GM21390 (cell line): ENCODE results near the gene SATB2.
A peak's percentile ranks its signal among the peaks of the same experiment; 100 is the strongest.

Experiments used
- ATAC-seq: cut with Tn5 transposase; IDR thresholded peaks from one replicate; pipeline ENCODE4 v1.9.1; 2021; ENCODE audit not compliant: unreplicated experiment

Gene SATB2

DNA sequence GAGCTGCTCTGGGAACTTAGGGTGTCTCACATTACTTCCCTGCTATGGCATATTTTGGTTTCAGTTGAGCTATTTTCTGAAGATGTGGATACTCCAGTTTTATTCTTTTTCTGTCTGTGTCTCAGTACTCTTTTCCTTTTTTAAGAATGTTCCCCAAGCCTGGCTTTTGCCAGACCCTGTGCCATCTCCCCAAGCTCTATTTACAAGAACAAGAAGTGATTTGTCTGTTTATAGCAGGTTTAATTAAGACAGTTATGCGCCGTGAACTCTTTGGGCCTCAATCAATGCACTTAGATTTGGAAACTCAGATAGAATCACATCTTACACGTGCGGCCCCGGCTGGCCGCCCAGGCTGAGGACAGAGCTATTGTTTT lies 8.9 kb upstream of the SATB2 start:
- ATAC-seq: no peak

DNA sequence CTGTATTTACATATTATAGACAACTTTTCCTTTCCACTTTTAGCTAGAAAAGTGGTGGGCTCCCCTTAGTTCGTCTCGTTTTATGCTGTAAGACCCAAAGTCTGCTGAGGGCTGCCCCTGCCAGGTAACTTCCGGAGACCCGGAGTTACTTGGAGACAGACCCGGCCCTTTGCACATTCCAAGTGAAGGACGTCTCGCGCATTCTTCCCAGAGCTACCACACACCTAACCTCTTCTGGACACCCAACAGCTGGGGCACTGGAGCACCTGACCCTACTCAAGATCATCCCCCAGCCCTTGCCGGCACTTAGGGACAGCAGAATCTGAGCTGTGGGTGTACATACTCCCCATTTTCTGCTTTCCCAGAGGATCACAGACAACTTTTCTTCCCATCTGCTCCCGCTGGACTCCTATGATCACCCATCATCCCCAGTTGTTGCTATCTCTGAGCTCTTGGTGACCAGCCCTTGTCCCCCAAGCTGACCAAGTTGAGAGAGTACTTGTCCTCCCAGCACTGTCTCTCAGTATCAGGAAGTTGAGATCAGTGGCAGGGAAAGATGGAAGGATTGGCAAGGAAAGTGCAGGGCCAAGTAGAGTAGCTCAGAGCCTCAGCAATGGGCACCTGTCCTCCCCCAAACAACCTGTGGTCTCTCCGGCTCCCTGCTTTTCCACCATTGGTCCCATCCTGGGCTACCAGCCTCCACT lies 8.4 kb upstream of the SATB2 start:
- ATAC-seq: no peak

DNA sequence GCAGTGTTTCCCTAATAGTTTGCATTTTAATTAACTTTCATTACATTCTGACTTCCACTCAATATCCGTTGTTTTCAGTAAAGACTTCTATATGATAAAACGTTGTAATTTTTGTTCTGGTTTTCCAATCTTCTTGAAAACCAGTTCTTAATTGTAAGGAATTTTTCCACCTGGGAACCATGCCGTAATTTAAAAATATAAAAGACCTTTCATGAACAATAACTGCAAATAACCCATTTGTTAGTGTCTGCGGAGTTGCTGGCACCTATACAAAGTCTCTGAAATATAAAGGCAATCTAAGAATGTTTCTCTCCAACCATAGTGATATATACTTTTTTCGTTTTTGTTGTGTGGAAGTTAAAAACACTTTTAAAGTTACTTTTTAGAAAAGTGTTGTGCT lies 7.7 kb upstream of the SATB2 start:
- no peak for ATAC-seq

DNA sequence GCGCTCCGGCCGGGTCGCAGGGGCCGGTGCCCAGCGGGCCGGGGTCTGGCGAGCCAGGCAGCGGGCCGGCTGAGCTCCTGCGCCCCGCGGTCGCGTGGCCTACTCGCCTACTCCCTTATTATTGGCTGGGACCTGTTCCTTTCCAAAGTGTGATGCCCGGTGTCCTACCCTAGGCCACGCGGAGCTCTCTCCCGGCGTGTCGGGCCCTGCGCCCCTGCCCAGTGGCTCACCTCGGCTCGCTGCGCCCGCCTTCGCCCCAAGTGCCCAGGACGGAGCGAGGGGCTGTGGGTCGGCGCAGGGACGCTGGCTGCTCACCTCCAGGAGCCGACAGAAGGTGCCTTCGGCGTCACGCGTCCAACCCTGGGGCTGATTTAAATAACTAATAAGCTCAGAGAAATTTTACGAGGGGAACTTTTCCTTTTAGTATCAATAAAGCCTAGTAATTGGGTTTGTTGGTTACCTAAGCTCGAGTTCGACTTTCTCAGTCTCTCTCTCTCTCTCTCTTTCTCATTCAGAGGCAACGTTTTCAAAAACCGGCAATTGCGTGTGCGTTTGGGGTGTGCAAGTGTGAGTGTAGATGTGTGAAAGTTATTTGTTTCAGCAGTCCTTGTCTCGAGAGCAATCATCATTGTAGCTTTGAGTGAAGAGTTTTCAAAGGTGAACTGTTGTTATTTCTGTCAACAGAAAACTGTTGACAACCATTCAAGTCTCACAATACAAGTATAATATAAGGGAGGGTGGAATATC lies 7.0 kb upstream of the SATB2 start:
- ATAC-seq: no peak

DNA sequence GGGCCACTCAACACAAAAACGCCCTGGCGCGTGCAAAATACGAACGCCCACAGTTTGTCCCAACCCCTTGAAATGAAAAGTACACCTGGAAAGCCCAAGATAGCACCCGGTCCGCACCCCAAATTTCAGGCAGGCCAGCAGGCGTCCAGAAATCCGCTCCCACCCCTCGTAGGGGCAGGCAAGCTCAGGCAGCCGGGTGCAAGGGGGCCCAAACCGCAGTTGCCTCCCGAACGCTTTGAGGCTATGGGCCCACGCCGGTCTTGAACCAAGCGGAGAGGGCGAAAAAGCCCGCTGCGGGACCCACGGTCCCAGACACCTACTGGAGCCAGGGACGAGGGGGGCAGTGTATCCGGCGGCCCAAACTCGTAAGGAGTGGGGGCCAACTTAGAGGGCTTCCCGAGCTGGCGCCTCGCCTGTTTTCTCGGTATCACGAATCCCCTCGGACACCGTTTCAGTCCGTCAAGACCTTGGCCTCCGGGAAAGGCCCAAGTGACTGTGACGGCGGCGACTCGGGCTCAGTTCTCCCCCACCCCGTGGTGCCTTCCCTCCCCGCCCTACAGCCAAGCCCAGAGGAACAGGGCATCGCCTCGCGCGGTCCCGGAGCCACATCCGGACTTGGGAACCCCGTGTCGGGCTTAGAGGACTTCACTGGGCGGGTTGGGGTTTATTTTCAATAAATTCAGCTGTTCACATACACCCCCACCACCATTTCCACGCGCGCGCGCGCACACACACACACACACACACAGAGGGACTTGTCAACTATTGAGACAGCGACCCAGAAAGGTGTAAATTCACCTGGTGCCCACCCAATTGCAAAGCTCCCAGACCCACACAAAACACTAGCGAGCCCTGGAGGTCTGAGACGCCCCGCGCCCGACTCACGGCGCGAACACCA lies 6.2 kb upstream of the SATB2 start:
- ATAC-seq: no peak

DNA sequence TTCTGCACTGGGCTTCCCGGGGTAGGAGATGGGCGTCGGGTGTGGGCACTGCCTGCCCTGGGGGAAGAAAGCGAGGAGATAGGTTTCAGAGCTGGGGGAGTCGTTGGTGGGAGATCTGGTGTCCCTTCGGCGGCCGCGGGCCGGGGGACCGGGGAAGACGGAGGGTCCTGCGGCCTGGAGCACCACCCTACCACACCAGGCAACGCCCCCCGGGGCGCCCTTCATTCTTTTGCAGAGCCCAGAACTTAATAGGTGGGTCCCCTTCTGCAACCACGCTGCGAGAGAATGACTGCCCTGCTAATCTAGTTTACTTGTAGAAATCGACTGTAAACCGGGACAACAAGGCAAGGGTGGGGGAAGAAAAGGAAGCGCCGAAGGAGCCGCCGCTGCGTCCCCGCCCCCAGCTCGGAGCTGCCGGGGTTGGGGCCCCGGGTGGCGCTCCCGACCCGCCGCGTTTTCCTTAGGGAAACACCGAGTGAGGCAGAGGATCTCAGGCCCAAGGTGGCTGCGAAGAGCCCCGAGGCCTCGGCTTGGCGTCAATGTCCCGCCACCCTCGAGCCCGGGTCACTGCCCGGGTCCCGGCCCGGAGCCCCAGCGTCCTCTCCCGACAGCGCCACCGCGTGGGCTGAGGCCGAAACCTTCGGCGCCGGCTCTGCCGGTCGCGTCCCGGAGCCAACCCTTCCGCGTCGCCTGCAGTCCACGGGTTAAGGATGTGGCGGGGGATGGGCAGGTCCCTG lies 5.4 kb upstream of the SATB2 start:
- ATAC-seq: peak; percentile 38

DNA sequence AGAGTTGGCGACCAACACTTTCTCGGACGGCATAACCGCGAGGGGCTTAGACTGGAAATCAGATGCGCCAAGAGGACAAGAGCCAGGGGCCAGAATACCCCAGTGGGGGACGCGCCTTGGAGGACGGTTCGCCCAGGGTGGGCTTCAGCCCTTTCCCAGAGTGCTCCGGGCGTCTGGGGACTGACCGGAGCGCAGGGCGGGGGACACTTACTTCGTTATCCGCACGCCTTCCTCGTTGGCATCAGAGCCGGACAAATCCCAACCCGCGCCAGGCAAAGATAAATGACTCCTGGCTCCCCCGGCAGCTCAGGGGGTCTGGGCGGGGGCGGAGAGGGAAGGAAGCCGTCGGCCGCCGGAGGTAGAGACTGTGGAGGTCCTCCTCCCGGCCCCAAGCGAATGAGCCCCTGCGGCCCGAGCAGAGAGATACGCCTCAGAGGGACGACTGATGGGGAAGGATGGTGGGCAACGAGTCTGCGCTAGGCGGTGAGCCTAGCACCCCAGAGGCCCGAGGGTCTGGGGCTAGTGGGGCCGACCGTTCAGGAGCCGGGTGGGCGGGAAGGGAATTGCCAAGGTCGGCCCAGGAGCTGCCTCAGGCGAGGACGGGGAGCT lies 4.7 kb upstream of the SATB2 start:
- no peak for ATAC-seq

DNA sequence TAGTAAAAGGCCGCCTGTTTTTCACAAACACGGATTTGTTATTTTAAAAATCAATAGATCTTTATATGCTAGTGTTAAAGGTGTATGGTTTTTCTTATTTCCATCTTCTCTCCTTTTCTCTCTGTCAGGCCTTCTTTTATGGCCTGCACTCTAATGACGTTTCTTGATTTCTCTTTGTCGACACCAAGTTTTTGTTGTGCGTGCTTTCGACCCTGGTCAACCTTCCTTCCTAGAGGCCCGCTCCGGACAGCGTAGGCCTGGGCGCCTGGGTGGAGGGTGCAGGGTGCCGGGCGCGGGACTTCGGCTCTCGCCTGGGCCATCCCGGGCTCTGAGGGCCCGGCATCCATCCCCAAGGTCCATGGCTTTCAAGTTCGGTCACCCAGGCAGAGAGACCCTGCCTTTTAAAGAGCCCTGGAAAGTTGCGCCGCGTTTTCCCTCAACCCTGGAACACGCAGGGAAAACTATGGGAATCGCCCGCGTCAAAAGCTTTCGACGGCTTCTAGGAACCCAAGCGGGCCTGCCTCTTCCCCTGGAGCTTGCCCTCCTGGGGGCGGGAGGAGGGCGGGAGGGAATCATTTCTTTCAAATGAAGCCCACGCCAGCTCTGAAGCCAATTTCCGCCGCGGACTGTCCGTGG lies 4.1 kb upstream of the SATB2 start:
- no peak for ATAC-seq

DNA sequence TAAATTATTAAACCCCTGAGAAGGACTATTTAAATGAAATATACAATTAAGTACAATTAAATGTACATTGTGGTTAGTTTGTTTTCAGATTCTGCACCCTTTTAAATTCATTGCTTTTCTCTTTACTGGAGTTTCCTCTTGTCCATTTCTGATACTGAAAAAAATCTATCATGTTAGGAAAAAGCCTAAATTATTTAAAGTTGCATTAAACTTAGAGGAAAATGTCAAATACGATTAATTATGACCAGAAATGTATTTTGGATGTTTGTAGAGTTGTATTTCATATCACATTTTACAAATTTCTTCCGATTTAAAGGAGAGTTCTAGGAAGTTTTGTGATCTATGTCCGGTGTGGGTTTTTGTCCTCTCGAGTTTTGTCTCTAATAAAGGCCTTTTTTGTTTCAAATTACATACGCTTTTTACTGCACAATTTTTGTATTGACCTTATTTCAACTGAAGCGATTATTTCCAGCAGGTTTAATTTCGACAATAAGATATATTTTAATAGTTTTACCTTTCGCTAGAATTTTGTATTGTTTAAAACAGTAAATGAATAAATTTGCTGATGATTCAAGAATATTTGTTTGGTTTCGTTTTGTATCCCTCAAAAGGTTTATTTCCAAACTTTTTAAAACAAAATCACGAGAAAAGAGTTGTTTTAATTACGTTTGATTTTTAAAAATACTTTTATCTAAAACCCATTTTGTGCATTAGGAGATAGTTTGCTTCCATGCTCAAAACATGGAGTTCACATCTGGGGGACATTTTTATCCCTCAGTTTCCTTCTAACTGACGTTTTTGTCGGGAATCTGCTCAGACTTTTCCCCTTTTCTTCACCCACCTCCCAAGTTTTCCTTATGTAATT lies 3.3 kb upstream of the SATB2 start:
- ATAC-seq: no peak

DNA sequence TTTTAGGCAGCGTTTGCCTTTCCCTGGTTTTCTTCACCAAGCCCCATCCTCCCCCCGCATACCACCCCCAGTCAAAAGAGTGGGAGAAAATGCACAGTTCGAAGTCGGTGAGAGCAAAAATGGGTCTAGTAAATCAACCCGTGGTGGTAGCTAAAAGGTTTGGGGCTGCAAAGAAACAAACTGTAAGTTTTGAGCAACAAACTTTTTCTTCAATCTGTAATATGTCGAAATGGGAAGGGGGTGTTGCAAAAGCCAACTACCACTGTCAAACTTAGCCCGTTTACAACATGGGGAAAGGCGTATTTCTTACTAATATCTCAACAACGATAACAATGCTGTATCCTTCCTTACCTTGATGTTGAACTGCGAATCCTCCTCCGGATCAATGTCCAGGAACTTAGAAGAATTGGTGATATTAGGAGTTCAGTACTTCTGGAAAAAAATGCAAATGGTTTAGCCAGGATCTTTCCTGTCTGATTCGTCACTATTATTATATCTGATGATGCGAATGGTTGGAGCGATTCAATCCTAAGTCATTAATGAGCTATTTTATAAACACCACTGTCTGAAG lies 2.4 kb upstream of the SATB2 start:
- ATAC-seq: no peak

DNA sequence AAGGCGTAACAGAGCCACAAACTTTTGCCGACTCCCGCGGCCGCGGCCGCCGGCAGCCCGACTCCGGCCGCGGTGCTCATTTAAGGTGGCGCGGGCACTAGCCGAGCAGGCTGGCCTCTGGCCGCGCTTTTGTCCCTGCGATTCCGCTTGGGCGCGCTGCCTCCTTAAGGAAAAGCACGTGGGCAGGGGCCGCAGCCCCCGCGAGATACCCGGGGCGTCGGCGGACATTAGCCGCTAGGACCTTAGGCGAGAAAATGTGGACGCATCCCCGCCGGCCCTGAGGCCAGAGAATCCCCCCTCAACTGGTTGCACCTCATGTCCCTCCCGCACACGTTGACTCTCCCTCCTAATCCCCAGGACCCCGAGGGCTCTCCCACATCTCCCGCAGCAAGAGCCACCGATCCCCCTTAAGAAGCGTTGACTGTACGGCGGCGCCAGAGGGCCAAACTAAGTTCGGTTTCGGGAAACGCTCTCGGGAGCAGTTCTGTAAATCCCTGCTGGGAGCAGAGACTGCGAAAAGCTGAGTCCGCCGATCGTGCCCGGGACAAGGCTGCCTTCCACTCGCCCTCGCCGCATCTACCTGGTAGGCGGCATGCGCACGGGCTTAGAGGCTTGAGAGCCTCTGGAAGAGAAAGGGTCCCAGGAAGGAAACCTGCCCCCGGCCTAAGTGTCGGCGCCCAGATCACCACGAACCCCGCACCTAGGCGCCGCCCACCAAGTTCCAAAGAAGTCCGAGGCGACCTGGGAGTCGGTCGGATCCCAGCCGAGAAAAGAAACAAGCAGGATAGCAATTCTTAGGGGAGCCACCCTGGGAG lies 1.8 kb upstream of the SATB2 start:
- peak; percentile 48 for ATAC-seq

DNA sequence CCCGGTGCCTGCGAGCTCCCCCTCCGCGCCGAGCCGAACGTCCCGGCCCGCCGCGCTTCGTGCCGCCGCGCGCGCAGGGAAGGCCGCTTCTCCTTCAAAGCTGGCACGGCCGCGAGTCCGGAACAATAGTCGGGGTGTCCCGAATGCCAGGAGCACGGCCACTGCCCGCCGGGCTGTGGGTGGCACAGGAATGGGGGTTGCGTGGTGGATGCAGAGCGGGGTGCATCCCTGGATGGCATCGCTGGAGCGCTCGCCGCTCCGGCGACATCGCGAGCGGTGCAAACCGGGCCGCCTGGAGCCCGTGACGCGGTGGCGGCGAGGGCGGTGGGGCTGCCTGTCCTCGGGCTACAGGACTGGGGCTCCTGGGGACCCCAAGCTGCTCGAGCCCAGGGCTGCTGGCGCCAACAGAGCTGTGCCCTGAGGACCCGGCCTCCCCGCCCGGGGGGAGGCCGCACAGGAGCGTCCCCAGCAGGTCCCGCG lies 1.1 kb upstream of the SATB2 start:
- ATAC-seq: peak; percentile 30

DNA sequence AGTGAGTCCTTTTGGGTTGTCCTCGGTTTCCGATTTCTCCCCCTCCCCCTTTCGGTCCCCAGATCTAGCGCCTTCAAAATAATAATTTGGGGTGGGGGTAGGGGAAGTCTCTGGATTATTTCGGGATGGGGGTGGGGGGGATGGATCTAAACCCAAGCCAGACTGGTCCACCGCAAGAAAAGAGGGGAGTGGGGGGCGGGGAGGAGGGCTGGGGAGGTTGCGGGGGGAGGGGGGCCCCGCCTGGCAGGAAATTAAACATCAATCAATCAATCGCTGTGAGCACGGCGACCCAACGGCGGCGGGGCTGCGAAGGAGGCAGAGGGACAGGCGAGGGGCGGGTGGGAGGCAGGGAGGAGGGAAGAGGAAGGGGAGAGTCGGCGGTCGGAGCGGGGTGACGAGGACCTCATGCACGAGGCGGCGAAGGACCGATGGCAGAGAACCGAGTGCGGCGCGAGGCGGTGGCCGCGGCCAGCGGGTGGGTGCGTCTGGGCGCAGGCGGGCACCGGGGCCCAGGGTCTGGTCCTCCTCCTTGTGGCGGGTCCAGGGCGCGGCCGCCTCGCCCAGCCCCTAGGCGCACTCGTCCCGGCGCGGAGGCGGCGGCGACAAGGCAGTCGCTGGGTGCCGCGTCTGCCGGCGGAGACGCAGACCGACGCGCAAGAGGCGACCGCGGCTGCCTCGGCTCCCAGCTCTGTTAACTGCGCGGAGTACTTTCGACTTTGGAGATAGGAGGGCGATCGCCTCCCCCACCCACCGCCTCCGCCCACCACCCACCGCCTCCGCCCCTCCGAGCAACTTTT lies 468 bp upstream of the SATB2 start:
- peak; percentile 19 for ATAC-seq

DNA sequence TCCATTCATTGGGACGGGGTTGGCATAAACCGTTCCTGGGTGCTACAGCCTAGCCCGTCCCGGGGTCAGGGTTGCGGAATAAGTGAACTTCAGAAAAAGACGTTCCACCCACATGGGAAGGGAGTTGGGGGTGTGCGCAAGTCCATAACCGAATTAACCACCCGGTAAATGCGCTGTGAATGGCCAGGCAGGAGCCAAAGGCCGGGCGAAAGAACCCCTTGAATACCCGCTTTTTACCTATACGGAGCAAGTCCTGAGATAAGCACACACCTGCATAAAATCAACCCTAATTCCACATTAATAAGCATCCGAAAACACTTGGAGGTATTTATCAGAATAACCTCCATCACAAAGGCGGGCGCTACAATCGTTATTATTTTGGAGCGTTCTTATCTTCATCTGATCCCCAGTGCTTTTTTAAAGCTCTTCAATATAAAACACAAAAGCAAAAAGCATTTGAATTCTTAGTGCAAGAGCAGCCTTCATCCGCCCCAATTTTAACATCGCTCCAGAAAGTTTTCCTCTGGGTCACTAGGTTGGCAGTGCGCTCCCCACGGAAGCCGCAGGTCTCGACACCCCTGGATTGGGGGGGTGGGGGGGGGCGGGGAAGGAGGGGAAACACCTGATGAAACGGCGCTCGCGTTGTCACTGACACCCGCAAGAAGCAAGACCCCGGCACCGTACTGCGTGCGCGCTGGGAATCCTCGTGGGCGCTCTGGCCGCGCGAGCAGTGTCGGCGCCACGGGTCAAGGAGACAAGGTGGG lies 1.2 kb downstream of the SATB2 start:
- no peak for ATAC-seq

DNA sequence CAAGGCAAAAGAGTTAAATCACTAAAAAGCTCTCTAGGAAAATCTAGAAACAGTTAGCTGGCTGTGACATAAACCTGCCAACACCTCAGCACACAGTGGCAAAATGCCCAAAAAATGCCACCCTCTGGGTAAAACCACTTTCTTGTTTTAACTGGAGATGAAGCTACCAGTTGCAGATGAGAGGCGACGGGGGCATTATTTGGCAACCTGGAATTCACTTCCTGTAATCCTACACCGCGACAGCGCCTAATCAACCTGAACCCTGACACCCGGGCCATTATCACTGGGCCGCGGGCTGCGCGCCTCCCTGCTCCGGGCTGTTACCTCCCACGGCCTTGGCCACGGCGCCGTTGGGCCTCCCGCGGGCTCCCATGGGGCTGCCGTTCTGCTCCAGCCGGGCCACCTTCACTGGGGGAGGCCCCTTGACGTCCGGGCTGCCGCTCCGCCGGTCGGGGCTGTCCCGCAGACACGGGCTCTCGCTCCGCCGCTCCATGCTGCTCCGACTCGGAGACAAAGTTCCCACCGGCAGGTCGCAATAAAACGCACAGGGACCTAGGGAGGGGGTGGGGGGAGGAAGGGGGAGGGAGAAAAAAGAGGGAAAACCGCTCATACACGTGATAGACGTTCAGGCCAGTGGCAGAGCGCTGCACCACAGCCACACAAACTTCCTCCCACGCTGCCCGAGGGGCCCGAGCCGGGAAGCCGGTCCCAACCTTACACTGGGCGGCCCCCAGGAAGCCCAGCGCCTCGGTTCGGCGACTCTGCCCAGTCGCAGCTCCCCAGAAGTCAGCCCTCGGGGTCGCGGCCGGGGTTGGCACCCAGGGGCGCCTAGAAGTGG lies 2.0 kb downstream of the SATB2 start:
- no peak for ATAC-seq

DNA sequence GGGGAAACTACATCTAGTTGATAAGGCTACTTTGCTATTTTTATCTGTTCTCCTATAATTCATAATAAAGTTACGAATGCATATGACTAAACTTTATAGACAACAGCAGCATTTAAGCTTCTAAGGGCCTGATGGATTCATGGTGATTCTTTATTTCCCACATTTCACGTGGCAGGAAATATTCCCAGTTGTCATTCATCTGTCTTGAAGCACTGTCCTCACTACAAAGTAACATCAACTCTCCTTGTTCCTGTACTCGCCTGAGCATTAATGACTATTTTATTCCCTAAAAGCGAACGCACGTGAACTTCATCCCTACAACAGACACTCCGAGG lies 2.6 kb downstream of the SATB2 start:
- ATAC-seq: no peak
